Measurements from ENCODE around the gene SPHK2.

The SPHK2 gene

GRCh38 chr19:48660852-48661710 is 41.8 kb downstream of the SPHK2 start:
- TF ChIP-seq, protein P1, sequence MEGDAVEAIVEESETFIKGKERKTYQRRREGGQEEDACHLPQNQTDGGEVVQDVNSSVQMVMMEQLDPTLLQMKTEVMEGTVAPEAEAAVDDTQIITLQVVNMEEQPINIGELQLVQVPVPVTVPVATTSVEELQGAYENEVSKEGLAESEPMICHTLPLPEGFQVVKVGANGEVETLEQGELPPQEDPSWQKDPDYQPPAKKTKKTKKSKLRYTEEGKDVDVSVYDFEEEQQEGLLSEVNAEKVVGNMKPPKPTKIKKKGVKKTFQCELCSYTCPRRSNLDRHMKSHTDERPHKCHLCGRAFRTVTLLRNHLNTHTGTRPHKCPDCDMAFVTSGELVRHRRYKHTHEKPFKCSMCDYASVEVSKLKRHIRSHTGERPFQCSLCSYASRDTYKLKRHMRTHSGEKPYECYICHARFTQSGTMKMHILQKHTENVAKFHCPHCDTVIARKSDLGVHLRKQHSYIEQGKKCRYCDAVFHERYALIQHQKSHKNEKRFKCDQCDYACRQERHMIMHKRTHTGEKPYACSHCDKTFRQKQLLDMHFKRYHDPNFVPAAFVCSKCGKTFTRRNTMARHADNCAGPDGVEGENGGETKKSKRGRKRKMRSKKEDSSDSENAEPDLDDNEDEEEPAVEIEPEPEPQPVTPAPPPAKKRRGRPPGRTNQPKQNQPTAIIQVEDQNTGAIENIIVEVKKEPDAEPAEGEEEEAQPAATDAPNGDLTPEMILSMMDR (IDR thresholded peaks at IDR 0.05; ENCODE audit: low read depth, low read length, poor library complexity, severe bottlenecking), result no peak
- no peak for TF ChIP-seq EZH2phosphoT487 (IDR thresholded peaks at IDR 0.05; ENCODE audit: borderline replicate concordance, low read length)
- H3K27me3 ChIP-seq (ENCODE audit: control insufficient read depth, low read length), result no peaks in the 10 kb centered on the region
- H3K27ac ChIP-seq (ENCODE audit: low read depth, low read length), result peak overlapping the region; percentile 40
- no peaks in the 10 kb centered on the region for H4K20me1 ChIP-seq (ENCODE audit: control insufficient read depth, insufficient read depth, low read depth, low read length)
- H3K4me3 ChIP-seq (ENCODE audit: low read length), result peak overlapping the region; percentile 63
- no peaks in the 10 kb centered on the region for H3K9me2 ChIP-seq (replicated peaks; ENCODE audit: control insufficient read depth, low read length)
- no peaks in the 10 kb centered on the region for H3K79me2 ChIP-seq (ENCODE audit: control insufficient read depth, low read length)
- peaks cover 14% of the 10 kb centered on the region for H3K4me1 ChIP-seq (ENCODE audit: control insufficient read depth, low read length)
- no peaks in the 10 kb centered on the region for H3K36me3 ChIP-seq (ENCODE audit: control insufficient read depth, low read length)
- H3K9me3 ChIP-seq (ENCODE audit: control insufficient read depth, insufficient read depth, low read length), result no peaks in the 10 kb centered on the region
- peak overlapping the region; percentile 76 for H3K4me2 ChIP-seq (ENCODE audit: low read length)
- 0 out of 2 replicates have a peak, but pooled peaks cover 2% of the 10 kb centered on the region for H3F3A ChIP-seq (ENCODE audit: control insufficient read depth, insufficient read depth)

GRCh38 chr19:48661711-48662090 is 42.4 kb downstream of the SPHK2 start:
- Histone ChIP-seq H3K9me3 (ENCODE audit: control insufficient read depth, insufficient read depth, low read length) (no peaks in the 10 kb centered on the region), H3K36me3 (ENCODE audit: control insufficient read depth, low read length) (no peaks in the 10 kb centered on the region), H4K20me1 (ENCODE audit: control insufficient read depth, insufficient read depth, low read depth, low read length) (no peaks in the 10 kb centered on the region), H3K79me2 (ENCODE audit: control insufficient read depth, low read length) (no peaks in the 10 kb centered on the region), H3K9me2 (replicated peaks; ENCODE audit: control insufficient read depth, low read length) (no peaks in the 10 kb centered on the region), H3F3A (ENCODE audit: control insufficient read depth, insufficient read depth) (0 out of 2 replicates have a peak, but pooled peaks cover 2% of the 10 kb centered on the region), H3K27me3 (ENCODE audit: control insufficient read depth, low read length) (no peaks in the 10 kb centered on the region), H3K4me3 (ENCODE audit: low read length) (no peak overlapping the region), H3K4me2 (ENCODE audit: low read length) (no peak overlapping the region), H3K4me1 (ENCODE audit: control insufficient read depth, low read length) (peaks cover 14% of the 10 kb centered on the region), H3K27ac (ENCODE audit: low read depth, low read length) (no peak overlapping the region)
- no peak for TF ChIP-seq EZH2phosphoT487 (IDR thresholded peaks at IDR 0.05; ENCODE audit: borderline replicate concordance, low read length)
- TF ChIP-seq, protein P1 (IDR thresholded peaks at IDR 0.05; ENCODE audit: low read depth, low read length, poor library complexity, severe bottlenecking), result no peak

GRCh38 chr19:48663667-48664066 is 44.4 kb downstream of the SPHK2 start:
- H3K27ac ChIP-seq (ENCODE audit: low read depth, low read length), result no peak overlapping the region
- no peaks in the 10 kb centered on the region for H3K79me2 ChIP-seq (ENCODE audit: control insufficient read depth, low read length)
- H4K20me1 ChIP-seq (ENCODE audit: control insufficient read depth, insufficient read depth, low read depth, low read length), result no peaks in the 10 kb centered on the region
- no peak overlapping the region for H3K4me2 ChIP-seq (ENCODE audit: low read length)
- 0 out of 2 replicates have a peak, but pooled peaks cover 2% of the 10 kb centered on the region for H3F3A ChIP-seq (ENCODE audit: control insufficient read depth, insufficient read depth)
- no peak for TF ChIP-seq EZH2phosphoT487 (IDR thresholded peaks at IDR 0.05; ENCODE audit: borderline replicate concordance, low read length)
- TF ChIP-seq, protein P1 (IDR thresholded peaks at IDR 0.05; ENCODE audit: low read depth, low read length, poor library complexity, severe bottlenecking), result no peak
- H3K36me3 ChIP-seq (ENCODE audit: control insufficient read depth, low read length), result no peaks in the 10 kb centered on the region
- no peaks in the 10 kb centered on the region for H3K9me2 ChIP-seq (replicated peaks; ENCODE audit: control insufficient read depth, low read length)
- H3K27me3 ChIP-seq (ENCODE audit: control insufficient read depth, low read length), result no peaks in the 10 kb centered on the region
- peaks cover 14% of the 10 kb centered on the region for H3K4me1 ChIP-seq (ENCODE audit: control insufficient read depth, low read length)
- H3K9me3 ChIP-seq (ENCODE audit: control insufficient read depth, insufficient read depth, low read length), result no peaks in the 10 kb centered on the region
- H3K4me3 ChIP-seq (ENCODE audit: low read length), result no peak overlapping the region

Data from DOHH2 (cell line).